Measurements from ENCODE around the gene ENPP1. TPM values are rescaled to one million over a fixed set of nuclear protein-coding genes. Genes with fewer than 3 reads are reported as not detected.

The ENPP1 gene
- total RNA-seq, 1 experiment from 2014 or later = 4.1 TPM

DNA sequence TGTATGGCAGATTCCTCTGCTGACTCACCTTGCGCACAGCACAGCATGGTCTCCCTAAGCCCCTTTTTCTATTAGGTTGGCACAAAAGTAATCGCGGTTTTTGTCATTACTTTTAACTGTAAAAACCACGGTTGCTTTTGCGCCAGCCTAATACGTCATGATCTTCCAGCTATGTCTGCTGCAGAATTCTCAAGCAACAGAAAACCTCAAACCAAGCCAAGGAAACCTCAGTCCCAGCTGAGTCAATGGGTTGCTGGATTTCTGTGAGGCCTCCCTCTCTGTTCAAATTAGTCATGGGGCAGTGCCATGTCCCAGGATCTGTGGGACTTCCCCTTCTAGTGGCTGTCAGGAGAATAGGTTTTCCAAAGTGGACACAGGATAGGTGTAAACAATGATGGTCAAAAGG is 15.7 kb upstream of the ENPP1 start:
- Histone ChIP-seq H3K9me3 (ENCODE audit: insufficient read depth, low read depth) (no peaks in the 10 kb centered on the region), H2AFZ (no peak overlapping the region), H3K4me3 (no peak overlapping the region), H3K4me2 (no peak overlapping the region), H4K20me1 (ENCODE audit: insufficient read depth) (no peaks in the 10 kb centered on the region), H3K79me2 (ENCODE audit: low read depth) (no peaks in the 10 kb centered on the region), H3K36me3 (ENCODE audit: low read depth) (no peaks in the 10 kb centered on the region), H3K27ac (no peak overlapping the region), H3F3A (ENCODE audit: insufficient read depth, low read depth) (no peaks in the 10 kb centered on the region), H3K27me3 (ENCODE audit: insufficient read depth, low read depth) (no peaks in the 10 kb centered on the region), H3K4me1 (replicated peaks; ENCODE audit: insufficient read depth) (no peaks in the 10 kb centered on the region), H3K9me2 (ENCODE audit: insufficient read depth) (no peaks in the 10 kb centered on the region)
- intact Hi-C loops (cut with micrococcal nuclease; ENCODE audit: unreplicated experiment) = no loop called here
- TF ChIP-seq, protein P1, sequence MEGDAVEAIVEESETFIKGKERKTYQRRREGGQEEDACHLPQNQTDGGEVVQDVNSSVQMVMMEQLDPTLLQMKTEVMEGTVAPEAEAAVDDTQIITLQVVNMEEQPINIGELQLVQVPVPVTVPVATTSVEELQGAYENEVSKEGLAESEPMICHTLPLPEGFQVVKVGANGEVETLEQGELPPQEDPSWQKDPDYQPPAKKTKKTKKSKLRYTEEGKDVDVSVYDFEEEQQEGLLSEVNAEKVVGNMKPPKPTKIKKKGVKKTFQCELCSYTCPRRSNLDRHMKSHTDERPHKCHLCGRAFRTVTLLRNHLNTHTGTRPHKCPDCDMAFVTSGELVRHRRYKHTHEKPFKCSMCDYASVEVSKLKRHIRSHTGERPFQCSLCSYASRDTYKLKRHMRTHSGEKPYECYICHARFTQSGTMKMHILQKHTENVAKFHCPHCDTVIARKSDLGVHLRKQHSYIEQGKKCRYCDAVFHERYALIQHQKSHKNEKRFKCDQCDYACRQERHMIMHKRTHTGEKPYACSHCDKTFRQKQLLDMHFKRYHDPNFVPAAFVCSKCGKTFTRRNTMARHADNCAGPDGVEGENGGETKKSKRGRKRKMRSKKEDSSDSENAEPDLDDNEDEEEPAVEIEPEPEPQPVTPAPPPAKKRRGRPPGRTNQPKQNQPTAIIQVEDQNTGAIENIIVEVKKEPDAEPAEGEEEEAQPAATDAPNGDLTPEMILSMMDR (conservative IDR thresholded peaks at IDR 0.05) = no peak
- TF ChIP-seq EZH2 (IDR thresholded peaks at IDR 0.05; ENCODE audit: low read depth) = no peak
- ChIA-PET POLR2A (ENCODE audit: unreplicated experiment) (no interaction called here), CTCF (no interaction called here)
- BruUV-seq (replicated peaks) = no TSS peak
- no peak for DNase-seq

DNA sequence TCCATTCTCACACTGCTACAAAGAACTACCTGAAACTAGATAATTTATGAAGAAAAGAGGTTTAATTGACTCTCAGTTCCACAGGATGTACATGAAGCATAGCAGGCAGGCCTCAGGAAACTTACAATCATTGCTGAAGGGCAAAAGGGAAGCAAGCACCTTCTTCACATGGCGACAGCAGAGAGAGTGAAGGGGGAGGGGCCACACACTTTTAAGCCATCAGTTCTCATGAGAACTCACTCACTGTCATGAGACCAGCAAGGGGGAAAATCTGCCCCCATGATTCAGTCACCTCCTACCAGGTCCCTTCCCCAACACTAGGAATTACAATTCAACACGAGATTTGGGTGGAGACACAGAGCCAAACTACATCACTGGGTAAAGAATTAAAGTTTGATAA is 12.5 kb upstream of the ENPP1 start:
- DNase-seq = no peak
- Histone ChIP-seq H2AFZ (no peak overlapping the region), H4K20me1 (ENCODE audit: insufficient read depth) (no peaks in the 10 kb centered on the region), H3K79me2 (ENCODE audit: low read depth) (no peaks in the 10 kb centered on the region), H3K4me1 (replicated peaks; ENCODE audit: insufficient read depth) (no peaks in the 10 kb centered on the region), H3K36me3 (ENCODE audit: low read depth) (no peaks in the 10 kb centered on the region), H3K27ac (no peak overlapping the region), H3K9me2 (ENCODE audit: insufficient read depth) (no peaks in the 10 kb centered on the region), H3K4me2 (no peak overlapping the region), H3K4me3 (no peak overlapping the region), H3K27me3 (ENCODE audit: insufficient read depth, low read depth) (no peaks in the 10 kb centered on the region), H3F3A (ENCODE audit: insufficient read depth, low read depth) (no peaks in the 10 kb centered on the region), H3K9me3 (ENCODE audit: insufficient read depth, low read depth) (no peaks in the 10 kb centered on the region; the same call in 1 of the 2 replicates)
- BruUV-seq (replicated peaks) = no TSS peak
- ChIA-PET POLR2A (ENCODE audit: unreplicated experiment) (no interaction called here), CTCF (no interaction called here)
- TF ChIP-seq EZH2 (IDR thresholded peaks at IDR 0.05; ENCODE audit: low read depth) = no peak
- TF ChIP-seq, protein P1 (conservative IDR thresholded peaks at IDR 0.05) = no peak
- intact Hi-C loops (cut with micrococcal nuclease; ENCODE audit: unreplicated experiment) = no loop called here

DNA sequence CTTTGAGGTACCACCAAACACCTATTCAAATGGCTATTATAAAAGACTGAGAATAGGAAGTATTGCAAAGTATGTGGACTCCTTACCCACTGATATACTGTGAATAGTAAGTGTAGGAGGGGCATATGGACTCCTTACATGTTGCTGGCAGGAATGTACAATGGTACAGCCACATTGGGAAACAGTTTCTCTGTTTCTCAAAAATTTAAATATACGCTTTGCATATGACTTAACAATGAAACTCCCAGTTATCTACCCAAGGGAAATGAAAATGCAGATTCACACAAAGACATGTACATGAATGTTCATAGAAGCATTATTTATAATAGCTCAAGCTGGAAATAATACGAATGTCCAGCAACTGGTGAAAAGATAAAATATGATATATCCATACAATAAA is 5.5 kb upstream of the ENPP1 start:
- intact Hi-C loops (cut with micrococcal nuclease; ENCODE audit: unreplicated experiment) = no loop called here
- no peaks in the 10 kb centered on the region for H3K79me2 ChIP-seq (ENCODE audit: low read depth)
- no peaks in the 10 kb centered on the region for H3K9me2 ChIP-seq (ENCODE audit: insufficient read depth)
- H3K4me2 ChIP-seq = no peak overlapping the region
- no peaks in the 10 kb centered on the region for H4K20me1 ChIP-seq (ENCODE audit: insufficient read depth)
- H3K36me3 ChIP-seq (ENCODE audit: low read depth) = no peaks in the 10 kb centered on the region
- POLR2A ChIA-PET (ENCODE audit: unreplicated experiment) = no interaction called here
- no TSS peak for BruUV-seq (replicated peaks)
- no peak overlapping the region for H3K27ac ChIP-seq
- no peaks in the 10 kb centered on the region; the same call in 1 of the 2 replicates for H3K9me3 ChIP-seq (ENCODE audit: insufficient read depth, low read depth)
- H3F3A ChIP-seq (ENCODE audit: insufficient read depth, low read depth) = peaks cover 8% of the 10 kb centered on the region; the same call in 1 of the 2 replicates
- no peak overlapping the region for H2AFZ ChIP-seq
- H3K4me1 ChIP-seq (replicated peaks; ENCODE audit: insufficient read depth) = peaks cover 7% of the 10 kb centered on the region
- CTCF ChIA-PET = no interaction called here
- TF ChIP-seq, protein P1 (conservative IDR thresholded peaks at IDR 0.05) = no peak
- TF ChIP-seq EZH2 (IDR thresholded peaks at IDR 0.05; ENCODE audit: low read depth) = no peak
- no peak overlapping the region for H3K4me3 ChIP-seq
- H3K27me3 ChIP-seq (ENCODE audit: insufficient read depth, low read depth) = no peaks in the 10 kb centered on the region
- DNase-seq = no peak
